ENCODE results near the gene AOC3. TPM values are rescaled to one million over a fixed set of nuclear protein-coding genes. Genes with fewer than 3 reads are reported as not detected.

Gene AOC3
- total and polyA plus RNA-seq, 2 of the 13 experiments (the other 11 are each of a cell fraction or from before 2014, with no cell fraction given): 8.7 to 51.7 TPM

DNA sequence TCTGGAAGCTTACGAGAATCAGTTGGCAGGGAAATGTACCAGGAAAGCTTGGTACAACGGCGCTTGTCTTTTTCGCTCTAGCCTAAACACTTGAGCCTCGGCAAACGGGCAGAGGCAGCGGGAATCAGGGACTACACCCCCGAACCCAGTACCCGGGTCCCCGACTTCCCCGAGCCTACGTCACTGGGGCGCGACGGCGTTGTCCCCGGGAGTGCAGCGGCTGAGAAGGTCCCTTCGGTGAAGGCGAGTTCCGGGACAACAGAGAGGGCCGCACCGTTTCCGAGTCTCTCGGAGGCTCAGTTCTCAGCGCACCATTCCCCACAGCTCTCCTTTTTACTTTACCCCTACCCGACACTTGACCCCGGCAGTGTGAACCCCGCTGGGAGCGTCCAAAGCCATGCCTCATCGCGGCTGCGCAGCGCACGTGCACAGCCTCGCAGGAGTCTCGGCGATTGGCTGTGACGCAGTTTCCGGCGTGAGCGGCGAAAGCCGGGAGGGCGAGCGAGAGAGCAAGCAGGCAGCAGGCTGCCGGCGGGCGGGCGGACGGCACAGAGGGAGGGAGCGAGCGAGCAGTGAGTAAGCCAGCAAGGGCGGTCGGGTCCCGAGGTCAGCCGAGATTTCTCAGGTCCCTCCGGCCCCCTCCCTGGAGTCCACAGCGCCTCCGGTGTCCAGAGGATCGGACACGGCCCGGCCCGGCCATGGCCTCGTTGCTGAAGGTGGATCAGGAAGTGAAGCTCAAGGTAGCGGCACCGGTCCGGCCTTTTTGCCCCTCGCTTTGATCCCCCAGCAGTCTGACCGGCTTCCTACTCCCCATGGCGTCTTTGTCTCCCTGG is 17.8 kb upstream of the AOC3 start, which contains the start of gene PSME3 (continued):
- peak; percentile 93 for TF ChIP-seq ARNT2 (CRISPR knock-in tag; IDR thresholded peaks at IDR 0.05; ENCODE audit: low read depth)
- TF ChIP-seq ATRX (CRISPR knock-in tag; IDR thresholded peaks at IDR 0.05; ENCODE audit: borderline replicate concordance): no peak
- no peak for TF ChIP-seq SMARCC2 (IDR thresholded peaks at IDR 0.05)
- TF ChIP-seq MYNN (CRISPR knock-in tag; IDR thresholded peaks at IDR 0.05; ENCODE audit: low read depth): peak; percentile 29; the same call in 1 of the 2 replicates
- TF ChIP-seq, protein P1, sequence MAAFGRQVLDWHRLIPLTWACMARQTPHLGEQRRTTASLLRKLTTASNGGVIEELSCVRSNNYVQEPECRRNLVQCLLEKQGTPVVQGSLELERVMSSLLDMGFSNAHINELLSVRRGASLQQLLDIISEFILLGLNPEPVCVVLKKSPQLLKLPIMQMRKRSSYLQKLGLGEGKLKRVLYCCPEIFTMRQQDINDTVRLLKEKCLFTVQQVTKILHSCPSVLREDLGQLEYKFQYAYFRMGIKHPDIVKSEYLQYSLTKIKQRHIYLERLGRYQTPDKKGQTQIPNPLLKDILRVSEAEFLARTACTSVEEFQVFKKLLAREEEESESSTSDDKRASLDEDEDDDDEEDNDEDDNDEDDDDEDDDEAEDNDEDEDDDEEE (CRISPR knock-in tag; IDR thresholded peaks at IDR 0.05): peak; percentile 69; the same call in 1 of the 2 replicates
- TF ChIP-seq HMG20B (CRISPR knock-in tag; conservative IDR thresholded peaks at IDR 0.05): peak; percentile 79; the same call in 1 of the 2 replicates
- no peak; the same call in 1 of the 2 replicates for TF ChIP-seq STAT5B (CRISPR knock-in tag; IDR thresholded peaks at IDR 0.05)
- TF ChIP-seq, protein P2, sequence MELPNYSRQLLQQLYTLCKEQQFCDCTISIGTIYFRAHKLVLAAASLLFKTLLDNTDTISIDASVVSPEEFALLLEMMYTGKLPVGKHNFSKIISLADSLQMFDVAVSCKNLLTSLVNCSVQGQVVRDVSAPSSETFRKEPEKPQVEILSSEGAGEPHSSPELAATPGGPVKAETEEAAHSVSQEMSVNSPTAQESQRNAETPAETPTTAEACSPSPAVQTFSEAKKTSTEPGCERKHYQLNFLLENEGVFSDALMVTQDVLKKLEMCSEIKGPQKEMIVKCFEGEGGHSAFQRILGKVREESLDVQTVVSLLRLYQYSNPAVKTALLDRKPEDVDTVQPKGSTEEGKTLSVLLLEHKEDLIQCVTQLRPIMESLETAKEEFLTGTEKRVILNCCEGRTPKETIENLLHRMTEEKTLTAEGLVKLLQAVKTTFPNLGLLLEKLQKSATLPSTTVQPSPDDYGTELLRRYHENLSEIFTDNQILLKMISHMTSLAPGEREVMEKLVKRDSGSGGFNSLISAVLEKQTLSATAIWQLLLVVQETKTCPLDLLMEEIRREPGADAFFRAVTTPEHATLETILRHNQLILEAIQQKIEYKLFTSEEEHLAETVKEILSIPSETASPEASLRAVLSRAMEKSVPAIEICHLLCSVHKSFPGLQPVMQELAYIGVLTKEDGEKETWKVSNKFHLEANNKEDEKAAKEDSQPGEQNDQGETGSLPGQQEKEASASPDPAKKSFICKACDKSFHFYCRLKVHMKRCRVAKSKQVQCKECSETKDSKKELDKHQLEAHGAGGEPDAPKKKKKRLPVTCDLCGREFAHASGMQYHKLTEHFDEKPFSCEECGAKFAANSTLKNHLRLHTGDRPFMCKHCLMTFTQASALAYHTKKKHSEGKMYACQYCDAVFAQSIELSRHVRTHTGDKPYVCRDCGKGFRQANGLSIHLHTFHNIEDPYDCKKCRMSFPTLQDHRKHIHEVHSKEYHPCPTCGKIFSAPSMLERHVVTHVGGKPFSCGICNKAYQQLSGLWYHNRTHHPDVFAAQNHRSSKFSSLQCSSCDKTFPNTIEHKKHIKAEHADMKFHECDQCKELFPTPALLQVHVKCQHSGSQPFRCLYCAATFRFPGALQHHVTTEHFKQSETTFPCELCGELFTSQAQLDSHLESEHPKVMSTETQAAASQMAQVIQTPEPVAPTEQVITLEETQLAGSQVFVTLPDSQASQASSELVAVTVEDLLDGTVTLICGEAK (IDR thresholded peaks at IDR 0.05): peak; percentile 78
- TF ChIP-seq, protein P2 (CRISPR knock-in tag; IDR thresholded peaks at IDR 0.05): peak; percentile 95
- TF ChIP-seq, protein P3, sequence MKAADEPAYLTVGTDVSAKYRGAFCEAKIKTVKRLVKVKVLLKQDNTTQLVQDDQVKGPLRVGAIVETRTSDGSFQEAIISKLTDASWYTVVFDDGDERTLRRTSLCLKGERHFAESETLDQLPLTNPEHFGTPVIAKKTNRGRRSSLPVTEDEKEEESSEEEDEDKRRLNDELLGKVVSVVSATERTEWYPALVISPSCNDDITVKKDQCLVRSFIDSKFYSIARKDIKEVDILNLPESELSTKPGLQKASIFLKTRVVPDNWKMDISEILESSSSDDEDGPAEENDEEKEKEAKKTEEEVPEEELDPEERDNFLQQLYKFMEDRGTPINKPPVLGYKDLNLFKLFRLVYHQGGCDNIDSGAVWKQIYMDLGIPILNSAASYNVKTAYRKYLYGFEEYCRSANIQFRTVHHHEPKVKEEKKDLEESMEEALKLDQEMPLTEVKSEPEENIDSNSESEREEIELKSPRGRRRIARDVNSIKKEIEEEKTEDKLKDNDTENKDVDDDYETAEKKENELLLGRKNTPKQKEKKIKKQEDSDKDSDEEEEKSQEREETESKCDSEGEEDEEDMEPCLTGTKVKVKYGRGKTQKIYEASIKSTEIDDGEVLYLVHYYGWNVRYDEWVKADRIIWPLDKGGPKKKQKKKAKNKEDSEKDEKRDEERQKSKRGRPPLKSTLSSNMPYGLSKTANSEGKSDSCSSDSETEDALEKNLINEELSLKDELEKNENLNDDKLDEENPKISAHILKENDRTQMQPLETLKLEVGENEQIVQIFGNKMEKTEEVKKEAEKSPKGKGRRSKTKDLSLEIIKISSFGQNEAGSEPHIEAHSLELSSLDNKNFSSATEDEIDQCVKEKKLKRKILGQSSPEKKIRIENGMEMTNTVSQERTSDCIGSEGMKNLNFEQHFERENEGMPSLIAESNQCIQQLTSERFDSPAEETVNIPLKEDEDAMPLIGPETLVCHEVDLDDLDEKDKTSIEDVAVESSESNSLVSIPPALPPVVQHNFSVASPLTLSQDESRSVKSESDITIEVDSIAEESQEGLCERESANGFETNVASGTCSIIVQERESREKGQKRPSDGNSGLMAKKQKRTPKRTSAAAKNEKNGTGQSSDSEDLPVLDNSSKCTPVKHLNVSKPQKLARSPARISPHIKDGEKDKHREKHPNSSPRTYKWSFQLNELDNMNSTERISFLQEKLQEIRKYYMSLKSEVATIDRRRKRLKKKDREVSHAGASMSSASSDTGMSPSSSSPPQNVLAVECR (CRISPR knock-in tag; IDR thresholded peaks at IDR 0.05; ENCODE audit: borderline replicate concordance): peak; percentile 100
- TF ChIP-seq, protein P4, sequence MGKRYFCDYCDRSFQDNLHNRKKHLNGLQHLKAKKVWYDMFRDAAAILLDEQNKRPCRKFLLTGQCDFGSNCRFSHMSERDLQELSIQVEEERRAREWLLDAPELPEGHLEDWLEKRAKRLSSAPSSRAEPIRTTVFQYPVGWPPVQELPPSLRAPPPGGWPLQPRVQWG (CRISPR knock-in tag; IDR thresholded peaks at IDR 0.05; ENCODE audit: borderline replicate concordance, low read depth): no peak
- TF ChIP-seq SNAPC2 (CRISPR knock-in tag; IDR thresholded peaks at IDR 0.05): peak; percentile 48
- peak; percentile 92 for TF ChIP-seq ZC3H13 (CRISPR knock-in tag; IDR thresholded peaks at IDR 0.05)
- TF ChIP-seq MIER2 (CRISPR knock-in tag; IDR thresholded peaks at IDR 0.05): peak; percentile 52; the same call in 1 of the 2 replicates

Data from HepG2 (cell line).